GM21390 (cell line): ENCODE data around the gene TASL.
"Not testable (repeated sequence)": the region's sequence is repeated elsewhere in the genome, so short reads cannot be mapped to it uniquely, and the experiment has no call there.

ENCODE experiments used
- ATAC-seq: cut with Tn5 transposase; IDR thresholded peaks from one replicate; pipeline ENCODE4 v1.9.1; 2021; ENCODE audit not compliant: unreplicated experiment

Gene TASL

GRCh38 chrX:30580641-30581040, 3.1 kb upstream of the TASL start:
- ATAC-seq, result no peak

DNA sequence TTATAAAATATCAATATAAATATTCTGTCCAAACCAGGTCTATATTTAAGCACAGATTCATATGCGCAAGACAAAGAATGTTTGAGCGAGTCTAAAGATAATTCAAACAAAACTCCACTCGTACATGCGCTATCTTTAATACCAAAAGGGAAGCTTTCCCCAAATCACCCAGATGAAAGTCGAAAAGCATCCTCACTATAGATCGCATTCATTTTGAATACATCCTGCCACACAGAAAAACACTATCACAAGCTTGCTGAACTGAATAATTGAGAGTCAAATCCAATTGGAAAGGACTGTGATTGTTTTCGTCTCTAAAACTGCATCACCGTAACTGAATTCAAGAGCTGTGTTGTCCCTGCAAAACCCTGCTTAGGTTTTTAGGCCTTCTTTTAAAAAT, 685 bp downstream of the TASL start:
- no peak for ATAC-seq

DNA sequence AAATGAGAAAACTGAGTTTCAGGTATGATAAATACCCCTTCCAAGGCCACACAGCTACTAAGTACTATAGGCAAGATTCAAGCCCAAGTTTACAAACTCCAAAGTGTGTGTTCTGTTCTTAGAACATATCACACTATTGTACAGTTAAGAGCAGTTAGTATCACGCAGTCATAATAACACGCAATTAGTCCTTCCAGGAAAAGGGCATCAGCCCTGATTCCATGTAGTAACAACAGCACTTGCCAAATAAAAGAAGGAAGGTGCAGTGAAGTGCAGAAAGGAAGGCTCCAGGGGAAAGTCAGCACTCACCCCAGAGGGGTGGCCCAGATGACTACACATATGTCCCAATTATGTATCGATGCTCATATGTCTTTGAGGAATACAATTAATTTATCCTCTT, 4.4 kb downstream of the TASL start:
- ATAC-seq, result no peak

GRCh38 chrX:30572678-30573077, 4.9 kb downstream of the TASL start:
- no peak for ATAC-seq

GRCh38 chrX:30572004-30572403, 5.6 kb downstream of the TASL start:
- peak; percentile 30 for ATAC-seq

GRCh38 chrX:30570505-30570904, 7.1 kb downstream of the TASL start:
- ATAC-seq, result no peak

DNA sequence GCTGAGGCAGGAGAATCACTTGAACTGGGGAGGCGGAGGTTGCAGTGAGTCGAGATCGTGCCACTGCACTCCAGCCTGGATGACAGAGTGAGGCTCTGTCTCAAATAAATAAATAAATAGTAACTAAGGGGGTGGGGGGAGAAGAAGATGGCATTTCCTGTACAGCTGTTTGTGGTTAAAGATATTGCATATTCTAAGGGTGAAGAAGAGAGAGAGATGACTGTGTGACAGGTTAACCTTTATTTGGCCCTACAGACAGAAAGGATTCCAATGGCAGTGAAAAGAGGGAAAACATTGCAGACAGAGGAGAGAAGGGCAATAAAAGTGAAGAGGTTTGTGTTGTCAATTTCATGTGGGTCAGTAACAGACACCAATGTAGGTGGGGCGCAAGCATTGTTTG, 9.4 kb downstream of the TASL start:
- peak; percentile 70 for ATAC-seq

DNA sequence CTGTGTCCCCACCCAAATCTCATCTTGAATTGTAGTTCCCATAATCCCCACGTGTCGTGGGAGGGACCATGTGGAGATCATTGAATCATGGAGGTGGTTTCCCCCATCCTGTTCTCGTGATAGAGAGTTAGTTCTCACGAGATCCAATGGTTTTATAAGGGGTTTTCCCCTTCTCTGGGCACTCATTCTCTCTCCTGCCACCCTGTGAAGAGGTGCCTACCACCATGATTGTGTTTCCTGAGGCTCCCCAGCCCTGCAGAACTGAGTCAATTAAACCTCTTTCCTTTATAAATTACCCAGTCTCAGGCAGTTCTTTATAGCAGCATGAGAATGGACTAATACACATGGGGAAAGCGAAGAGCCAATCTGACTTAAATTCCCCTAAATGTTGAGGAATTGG, 14.5 kb downstream of the TASL start:
- ATAC-seq, result not testable (repeated sequence)

DNA sequence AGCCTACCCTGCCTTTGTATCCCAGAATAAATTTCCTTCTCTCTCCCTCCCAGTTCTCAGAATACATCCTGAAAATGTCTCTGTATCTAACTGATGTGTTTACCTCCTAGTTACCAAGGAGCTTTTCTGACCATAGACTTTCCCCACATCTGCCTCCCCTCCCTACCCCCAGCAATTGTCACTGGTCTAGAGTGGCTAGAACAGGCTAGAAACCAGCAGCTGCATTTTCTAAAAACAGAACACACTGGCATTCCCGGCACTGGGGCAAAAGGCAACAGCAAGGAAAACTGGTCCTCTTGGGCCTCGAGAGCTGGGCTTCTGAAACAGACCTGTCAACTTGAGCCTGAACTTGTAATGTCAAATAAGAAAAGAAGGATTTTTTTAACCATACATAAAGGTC, 16.4 kb downstream of the TASL start:
- ATAC-seq, result no peak

DNA sequence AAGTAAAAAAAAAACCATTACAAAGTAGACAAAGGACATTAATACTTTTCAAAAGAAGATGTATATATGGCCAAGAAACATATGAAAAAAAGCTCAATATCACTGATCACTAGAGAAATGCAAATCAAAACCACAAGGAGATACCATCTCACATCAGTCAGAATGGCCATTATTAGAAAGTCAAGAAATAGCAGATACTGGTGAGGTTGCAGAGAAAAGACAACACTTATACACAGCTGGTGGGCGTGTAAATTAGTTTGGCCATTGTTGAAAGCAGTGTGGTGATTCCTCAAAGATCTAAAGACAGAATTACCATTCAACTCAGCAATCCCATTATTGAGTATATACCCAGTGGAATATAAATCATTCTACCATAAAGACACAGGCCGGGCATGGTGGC, 39.3 kb downstream of the TASL start:
- peak; percentile 65 for ATAC-seq

- no peak for ATAC-seq
These were observed 43.7 kb downstream of the TASL start for GRCh38 chrX:30533835-30534234.

GRCh38 chrX:30533266-30533665, 44.3 kb downstream of the TASL start:
- ATAC-seq, result no peak

- ATAC-seq, result no peak
These were observed 47.0 kb downstream of the TASL start for GRCh38 chrX:30530606-30531005.

DNA sequence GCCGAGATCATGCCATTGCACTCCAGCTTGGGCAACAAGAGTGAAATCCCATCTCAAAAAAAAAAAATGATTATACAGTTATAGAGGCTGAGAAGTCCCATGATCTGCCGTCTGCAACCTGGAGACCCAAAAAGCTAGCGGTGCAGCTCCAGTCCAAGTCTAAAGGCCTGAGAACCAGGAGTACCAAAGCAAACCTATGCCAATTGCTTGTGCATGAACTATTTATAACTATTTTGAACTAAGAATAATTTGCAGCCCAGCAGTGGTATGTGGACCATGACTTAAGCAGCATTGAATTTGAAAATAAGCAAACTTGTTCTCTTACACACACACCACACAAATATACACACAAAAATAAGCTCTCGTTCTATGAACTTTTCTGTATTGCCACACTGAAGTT, 51.8 kb downstream of the TASL start:
- ATAC-seq, result no peak

- no peak for ATAC-seq
These were observed 56.0 kb downstream of the TASL start for GRCh38 chrX:30521440-30522182.

DNA sequence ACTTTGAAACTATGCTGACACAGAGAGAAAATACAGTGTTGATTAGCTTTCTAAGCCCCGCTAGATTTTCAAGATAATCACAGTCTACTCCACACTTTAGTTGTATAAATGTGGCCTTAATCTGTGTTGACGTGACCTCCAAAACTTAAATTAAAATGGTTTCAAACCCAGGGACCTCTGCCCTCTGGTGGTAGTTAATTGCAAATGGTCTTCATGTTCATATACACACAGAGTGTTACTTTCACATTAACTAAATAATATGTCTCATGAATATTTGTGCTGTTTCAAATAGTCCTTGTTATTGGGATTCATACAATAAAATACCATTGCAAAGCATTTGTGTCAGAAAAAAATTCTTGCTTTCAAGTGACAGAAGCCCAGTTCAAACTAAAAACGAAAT, 64.3 kb downstream of the TASL start:
- no peak for ATAC-seq
